Measurements from ENCODE around the gene TMEM87B. TPM values are rescaled to one million over a fixed set of nuclear protein-coding genes. Genes with fewer than 3 reads are reported as not detected.

TMEM87B gene
- total RNA-seq, 2 experiments from 2014 or later, result 13.9 to 22.8 TPM

- Histone ChIP-seq H3K9me2 (ENCODE audit: insufficient read depth, low read length) (no peaks in the 10 kb centered on the region), H3K36me3 (ENCODE audit: insufficient read depth, low read length) (no peaks in the 10 kb centered on the region), H4K20me1 (ENCODE audit: insufficient read depth, low read length) (no peaks in the 10 kb centered on the region), H3K4me3 (ENCODE audit: low read depth, low read length, poor library complexity, severe bottlenecking) (no peak overlapping the region), H3K9me3 (ENCODE audit: low read length) (no peaks in the 10 kb centered on the region), H3K4me2 (ENCODE audit: low read length) (no peak overlapping the region), H3K4me1 (ENCODE audit: insufficient read depth, low read length, poor library complexity, severe bottlenecking) (peaks cover 38% of the 10 kb centered on the region), H3K79me2 (ENCODE audit: insufficient read depth, low read depth, low read length) (no peaks in the 10 kb centered on the region), H2AFZ (ENCODE audit: low read length) (peak overlapping the region; percentile 19; the same call in 1 of the 2 replicates), H3K27ac (ENCODE audit: low read depth, low read length, poor library complexity, severe bottlenecking) (no peak overlapping the region)
- no TSS peak for BruUV-seq (replicated peaks)
- DNase-seq (ENCODE audit: low spot score), result no peak
- ChIA-PET CTCF (ENCODE audit: unreplicated experiment) (no interaction called here), POLR2A (no interaction called here)
- intact Hi-C loops (cut with micrococcal nuclease; ENCODE audit: unreplicated experiment), result loop anchor here (5.0 kb wide), 1 partner anchor 99 kb away; the partner anchor contains the start of gene TMEM87B
- TF ChIP-seq EZH2phosphoT487 (IDR thresholded peaks at IDR 0.05; ENCODE audit: borderline replicate concordance, low read depth, low read length) (no peak), CTCF (conservative IDR thresholded peaks at IDR 0.05; ENCODE audit: low read length) (no peak)
Measured at GRCh38 chr2:112156152-112156986, 101.3 kb downstream of the TMEM87B start.

- Histone ChIP-seq H2AFZ (ENCODE audit: low read length) (no peak overlapping the region), H3K4me3 (ENCODE audit: low read depth, low read length, poor library complexity, severe bottlenecking) (no peak overlapping the region), H3K9me2 (ENCODE audit: insufficient read depth, low read length) (no peaks in the 10 kb centered on the region), H3K27ac (ENCODE audit: low read depth, low read length, poor library complexity, severe bottlenecking) (no peak overlapping the region), H3K9me3 (ENCODE audit: low read length) (no peaks in the 10 kb centered on the region), H3K4me1 (ENCODE audit: insufficient read depth, low read length, poor library complexity, severe bottlenecking) (peaks cover 42% of the 10 kb centered on the region), H3K79me2 (ENCODE audit: insufficient read depth, low read depth, low read length) (no peaks in the 10 kb centered on the region), H3K36me3 (ENCODE audit: insufficient read depth, low read length) (no peaks in the 10 kb centered on the region), H4K20me1 (ENCODE audit: insufficient read depth, low read length) (no peaks in the 10 kb centered on the region), H3K4me2 (ENCODE audit: low read length) (no peak overlapping the region)
- CTCF ChIA-PET (ENCODE audit: unreplicated experiment), result no interaction called here
- BruUV-seq (replicated peaks), result no TSS peak
- intact Hi-C loops (cut with micrococcal nuclease; ENCODE audit: unreplicated experiment), result loop anchor here (5.0 kb wide), 1 partner anchor 100 kb away; the partner anchor contains the start of gene TMEM87B
- DNase-seq (ENCODE audit: low spot score), result no peak
- POLR2A ChIA-PET, result no interaction called here
- TF ChIP-seq CTCF (conservative IDR thresholded peaks at IDR 0.05; ENCODE audit: low read length), result no peak
- no peak for TF ChIP-seq EZH2phosphoT487 (IDR thresholded peaks at IDR 0.05; ENCODE audit: borderline replicate concordance, low read depth, low read length)
Measured at GRCh38 chr2:112157472-112157871, 102.4 kb downstream of the TMEM87B start.

- no peaks in the 10 kb centered on the region for H3K9me3 ChIP-seq (ENCODE audit: low read length)
- peak overlapping the region; percentile 87 for H2AFZ ChIP-seq (ENCODE audit: low read length)
- CTCF ChIA-PET (ENCODE audit: unreplicated experiment), result no interaction called here
- H3K36me3 ChIP-seq (ENCODE audit: insufficient read depth, low read length), result no peaks in the 10 kb centered on the region
- no peak for TF ChIP-seq EZH2phosphoT487 (IDR thresholded peaks at IDR 0.05; ENCODE audit: borderline replicate concordance, low read depth, low read length)
- DNase-seq (ENCODE audit: low spot score), result peak; percentile 94
- H3K9me2 ChIP-seq (ENCODE audit: insufficient read depth, low read length), result no peaks in the 10 kb centered on the region
- H3K79me2 ChIP-seq (ENCODE audit: insufficient read depth, low read depth, low read length), result no peaks in the 10 kb centered on the region
- H3K27ac ChIP-seq (ENCODE audit: low read depth, low read length, poor library complexity, severe bottlenecking), result peak overlapping the region; percentile 52
- no peak overlapping the region for H3K4me3 ChIP-seq (ENCODE audit: low read depth, low read length, poor library complexity, severe bottlenecking)
- peak overlapping the region; percentile 57 for H3K4me2 ChIP-seq (ENCODE audit: low read length)
- H3K4me1 ChIP-seq (ENCODE audit: insufficient read depth, low read length, poor library complexity, severe bottlenecking), result peaks cover 41% of the 10 kb centered on the region
- intact Hi-C loops (cut with micrococcal nuclease; ENCODE audit: unreplicated experiment), result loop anchor here (1.0 to 5.0 kb wide), 2 partner anchors 102 to 116 kb away; partner anchors contain the start of genes TMEM87B and ZC3H6
- no peaks in the 10 kb centered on the region for H4K20me1 ChIP-seq (ENCODE audit: insufficient read depth, low read length)
- POLR2A ChIA-PET, result interaction anchor here (0.6 to 0.7 kb wide), 3 partner anchors 80 to 1002 kb away, joined by 3 to 13 read pairs (median 3); no protein-coding TSS in a partner anchor
- no TSS peak for BruUV-seq (replicated peaks)
Measured at GRCh38 chr2:112159454-112159921, 104.4 kb downstream of the TMEM87B start.

All from OCI-LY7 (cell line).